Mammary epithelial cell (primary cell): Measurements from ENCODE around the gene KLHL35.

Source experiments
- EZH2 ChIP-seq: IDR thresholded peaks from 2 replicates; pipeline ENCODE4 v1.6.1; 2012; ENCODE audit warnings: low read length, inconsistent platforms, borderline replicate concordance
- TF ChIP-seq, protein P1 (sequence below), 2 donors: IDR thresholded peaks in 1 of 2; conservative IDR thresholded peaks in 1 of 2; 2 replicates each; pipeline ENCODE4 v1.5.1; 2011 to 2012; ENCODE audit warnings: inconsistent platforms in 2 of 2, low read length in 2 of 2, mild to moderate bottlenecking in 2 of 2, control low read depth in 1 of 2, low read depth in 1 of 2; ENCODE audit not compliant: insufficient read depth in 1 of 2; ENCODE audit errors: extremely low read depth in 1 of 2

DNA sequence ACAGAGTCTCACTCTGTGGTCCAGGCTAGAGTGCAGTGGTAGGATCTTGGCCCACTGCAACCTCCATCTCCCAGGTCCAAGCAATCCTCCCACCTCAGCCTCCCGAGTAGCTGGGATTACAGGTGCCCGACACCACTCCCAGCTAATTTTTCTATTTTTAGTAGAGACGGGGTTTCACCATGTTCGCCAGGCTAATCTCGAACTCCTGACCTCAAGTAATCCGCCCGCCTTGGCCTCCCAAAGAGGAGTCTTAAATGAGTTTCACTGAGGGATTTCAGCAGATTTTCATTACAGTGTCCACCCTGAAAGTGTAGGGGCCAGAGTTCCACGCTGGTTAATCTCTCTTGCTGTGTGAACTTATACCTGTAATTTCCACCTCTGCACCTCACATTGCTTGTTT, 34.1 kb downstream of the KLHL35 start:
- TF ChIP-seq, protein P1, sequence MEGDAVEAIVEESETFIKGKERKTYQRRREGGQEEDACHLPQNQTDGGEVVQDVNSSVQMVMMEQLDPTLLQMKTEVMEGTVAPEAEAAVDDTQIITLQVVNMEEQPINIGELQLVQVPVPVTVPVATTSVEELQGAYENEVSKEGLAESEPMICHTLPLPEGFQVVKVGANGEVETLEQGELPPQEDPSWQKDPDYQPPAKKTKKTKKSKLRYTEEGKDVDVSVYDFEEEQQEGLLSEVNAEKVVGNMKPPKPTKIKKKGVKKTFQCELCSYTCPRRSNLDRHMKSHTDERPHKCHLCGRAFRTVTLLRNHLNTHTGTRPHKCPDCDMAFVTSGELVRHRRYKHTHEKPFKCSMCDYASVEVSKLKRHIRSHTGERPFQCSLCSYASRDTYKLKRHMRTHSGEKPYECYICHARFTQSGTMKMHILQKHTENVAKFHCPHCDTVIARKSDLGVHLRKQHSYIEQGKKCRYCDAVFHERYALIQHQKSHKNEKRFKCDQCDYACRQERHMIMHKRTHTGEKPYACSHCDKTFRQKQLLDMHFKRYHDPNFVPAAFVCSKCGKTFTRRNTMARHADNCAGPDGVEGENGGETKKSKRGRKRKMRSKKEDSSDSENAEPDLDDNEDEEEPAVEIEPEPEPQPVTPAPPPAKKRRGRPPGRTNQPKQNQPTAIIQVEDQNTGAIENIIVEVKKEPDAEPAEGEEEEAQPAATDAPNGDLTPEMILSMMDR (conservative IDR thresholded peaks at IDR 0.05 in 1 of 2, IDR thresholded peaks at IDR 0.05 in 1 of 2; ENCODE audit: extremely low read depth in 1 of 2, insufficient read depth in 1 of 2, low read depth in 1 of 2, low read length in 2 of 2), result no peak
- TF ChIP-seq EZH2, result no peak
